Endothelial cell of umbilical vein (primary cell): Measurements from ENCODE around the gene GPRASP2.
"Not testable (repeated sequence)": the region's sequence is repeated elsewhere in the genome, so short reads cannot be mapped to it uniquely, and the experiment has no call there.

Experiments used
- CTCF ChIP-seq, 2 donors: IDR thresholded peaks; 1 replicate in 1 of 2; 2 replicates in 1 of 2; pipeline ENCODE4 v1.5.1; 2011; ENCODE audit warnings: low read length in 2 of 2, mild to moderate bottlenecking in 2 of 2, moderate library complexity in 2 of 2, control low read depth in 1 of 2, inconsistent platforms in 1 of 2, low read depth in 1 of 2; ENCODE audit not compliant: insufficient read depth in 1 of 2; ENCODE audit errors: extremely low read depth in 1 of 2
- EZH2 ChIP-seq: IDR thresholded peaks from 2 replicates; pipeline ENCODE4 v1.6.1; 2012; ENCODE audit warnings: borderline replicate concordance, low read depth, mild to moderate bottlenecking, moderate library complexity, low read length, inconsistent platforms; ENCODE audit not compliant: severe bottlenecking
- JUN ChIP-seq: IDR thresholded peaks from 2 replicates; pipeline ENCODE4 v1.6.1; 2011; ENCODE audit warnings: borderline replicate concordance, low read depth; ENCODE audit not compliant: insufficient read length, insufficient read depth
- MAX ChIP-seq: IDR thresholded peaks from 2 replicates; pipeline ENCODE4 v1.6.1; 2011; ENCODE audit not compliant: insufficient read depth, insufficient read length
- POLR2A ChIP-seq: IDR thresholded peaks from 2 replicates; pipeline ENCODE4 v1.6.1; 2012; ENCODE audit warnings: low read depth, mild to moderate bottlenecking, control low read depth, low read length
- POLR2AphosphoS5 ChIP-seq: IDR thresholded peaks from 2 replicates; pipeline ENCODE4 v1.6.1; 2012; ENCODE audit warnings: low read depth, mild to moderate bottlenecking, control low read depth, low read length, moderate library complexity; ENCODE audit not compliant: insufficient read depth

GRCh38 chrX:102663820-102664219 lies 48.4 kb upstream of the GPRASP2 start:
- not testable (repeated sequence) for TF ChIP-seq POLR2AphosphoS5; CTCF (IDR thresholded peaks at IDR 0.05; ENCODE audit: extremely low read depth in 1 of 2, insufficient read depth in 1 of 2, low read depth in 1 of 2, low read length in 2 of 2); POLR2A; EZH2; MAX; JUN
